ENCODE measurements around the gene STYXL1.

STYXL1 gene

GRCh38 chr7:75967055-75967454 is 80.7 kb downstream of the STYXL1 start:
- Histone ChIP-seq H3F3A (ENCODE audit: low read depth) (no peaks in the 10 kb centered on the region), H3K4me3 (ENCODE audit: low read length, poor library complexity, severe bottlenecking) (no peak overlapping the region), H3K4me2 (ENCODE audit: low read depth, low read length, poor library complexity, severe bottlenecking) (no peak overlapping the region), H3K36me3 (ENCODE audit: insufficient read depth, low read length) (no peaks in the 10 kb centered on the region), H2AFZ (ENCODE audit: low read length) (no peak overlapping the region), H3K79me2 (ENCODE audit: insufficient read depth, low read length) (no peaks in the 10 kb centered on the region), H4K20me1 (ENCODE audit: insufficient read depth, low read length, poor library complexity, severe bottlenecking) (no peaks in the 10 kb centered on the region), H3K27me3 (ENCODE audit: insufficient read depth, low read length, poor library complexity, severe bottlenecking) (no peaks in the 10 kb centered on the region), H3K9me2 (replicated peaks; ENCODE audit: low read depth, low read length) (no peaks in the 10 kb centered on the region), H3K4me1 (ENCODE audit: insufficient read depth, low read length, poor library complexity, severe bottlenecking) (no peaks in the 10 kb centered on the region), H3K9me3 (ENCODE audit: insufficient read depth, low read depth, low read length) (no peaks in the 10 kb centered on the region), H3K9ac (ENCODE audit: low read depth, low read length, poor library complexity, severe bottlenecking) (no peak overlapping the region)
- TF ChIP-seq EZH2phosphoT487 (IDR thresholded peaks at IDR 0.05; ENCODE audit: borderline replicate concordance), result no peak
- TF ChIP-seq CTCF (conservative IDR thresholded peaks at IDR 0.05; ENCODE audit: low read length), result no peak

- H3K4me2 ChIP-seq (ENCODE audit: low read depth, low read length, poor library complexity, severe bottlenecking), result no peak overlapping the region
- no peaks in the 10 kb centered on the region for H3K4me1 ChIP-seq (ENCODE audit: insufficient read depth, low read length, poor library complexity, severe bottlenecking)
These were observed 81.4 kb downstream of the STYXL1 start for GRCh38 chr7:75966190-75966961.

GRCh38 chr7:75965617-75966016 is 82.2 kb downstream of the STYXL1 start:
- H3F3A ChIP-seq (ENCODE audit: low read depth), result no peaks in the 10 kb centered on the region
- H3K36me3 ChIP-seq (ENCODE audit: insufficient read depth, low read length), result no peaks in the 10 kb centered on the region
- H3K9ac ChIP-seq (ENCODE audit: low read depth, low read length, poor library complexity, severe bottlenecking), result no peak overlapping the region
- no peak overlapping the region for H2AFZ ChIP-seq (ENCODE audit: low read length)
- no peaks in the 10 kb centered on the region for H3K79me2 ChIP-seq (ENCODE audit: insufficient read depth, low read length)
- H3K27me3 ChIP-seq (ENCODE audit: insufficient read depth, low read length, poor library complexity, severe bottlenecking), result no peaks in the 10 kb centered on the region
- no peaks in the 10 kb centered on the region for H3K9me3 ChIP-seq (ENCODE audit: insufficient read depth, low read depth, low read length)
- no peak overlapping the region for H3K4me2 ChIP-seq (ENCODE audit: low read depth, low read length, poor library complexity, severe bottlenecking)
- no peaks in the 10 kb centered on the region for H4K20me1 ChIP-seq (ENCODE audit: insufficient read depth, low read length, poor library complexity, severe bottlenecking)
- H3K4me1 ChIP-seq (ENCODE audit: insufficient read depth, low read length, poor library complexity, severe bottlenecking), result no peaks in the 10 kb centered on the region
- TF ChIP-seq CTCF (conservative IDR thresholded peaks at IDR 0.05; ENCODE audit: low read length) (no peak), EZH2phosphoT487 (IDR thresholded peaks at IDR 0.05; ENCODE audit: borderline replicate concordance) (no peak)
- H3K4me3 ChIP-seq (ENCODE audit: low read length, poor library complexity, severe bottlenecking), result no peak overlapping the region
- H3K9me2 ChIP-seq (replicated peaks; ENCODE audit: low read depth, low read length), result no peaks in the 10 kb centered on the region

More at GRCh38 chr7:75966190-75966961, 81.4 kb downstream of the STYXL1 start:
- H3K9me2 ChIP-seq (replicated peaks; ENCODE audit: low read depth, low read length), result no peaks in the 10 kb centered on the region
- no peaks in the 10 kb centered on the region for H3K36me3 ChIP-seq (ENCODE audit: insufficient read depth, low read length)
- H3K9ac ChIP-seq (ENCODE audit: low read depth, low read length, poor library complexity, severe bottlenecking), result no peak overlapping the region
- no peak overlapping the region for H3K4me3 ChIP-seq (ENCODE audit: low read length, poor library complexity, severe bottlenecking)
- H2AFZ ChIP-seq (ENCODE audit: low read length), result no peak overlapping the region
- TF ChIP-seq EZH2phosphoT487 (IDR thresholded peaks at IDR 0.05; ENCODE audit: borderline replicate concordance), result no peak
- no peak for TF ChIP-seq CTCF (conservative IDR thresholded peaks at IDR 0.05; ENCODE audit: low read length)
- H3K27me3 ChIP-seq (ENCODE audit: insufficient read depth, low read length, poor library complexity, severe bottlenecking), result no peaks in the 10 kb centered on the region
- H3F3A ChIP-seq (ENCODE audit: low read depth), result no peaks in the 10 kb centered on the region
- no peaks in the 10 kb centered on the region for H3K9me3 ChIP-seq (ENCODE audit: insufficient read depth, low read depth, low read length)
- H3K79me2 ChIP-seq (ENCODE audit: insufficient read depth, low read length), result no peaks in the 10 kb centered on the region
- no peaks in the 10 kb centered on the region for H4K20me1 ChIP-seq (ENCODE audit: insufficient read depth, low read length, poor library complexity, severe bottlenecking)

Data from Loucy (cell line).